RWPE1 (cell line): ENCODE measurements around the gene POU6F2.

Experiments used
- CTCF ChIA-PET: fragments of 350-600 bp; sonication (Branson Sonifier 250); formaldehyde crosslinking; extraction: SDS; loops from one replicate; lab custom pipeline; 2021; lab: Yijun Ruan, JAX
- POLR2A ChIA-PET: fragments of 400-600 bp; formaldehyde crosslinking; extraction: SDS; loops from one replicate; lab custom pipeline; 2020; ENCODE audit warnings: antibody characterized with exemption; ENCODE audit not compliant: low non-redundant PET; lab: Yijun Ruan, JAX
- DNase-seq: peaks from one replicate; pipeline ENCODE4 v3.0.0; 2012; ENCODE audit warnings: low spot score
- H3K27ac ChIP-seq: fragments of 450-650 bp; 2 replicates; pipeline ENCODE4 v1.5.1; 2017
- CTCF ChIP-seq: fragments of 450-650 bp; conservative IDR thresholded peaks from 2 replicates; pipeline ENCODE4 v1.5.1; 2017; ENCODE audit warnings: low read depth, mild to moderate bottlenecking

POU6F2 gene

GRCh38 chr7:39460486-39460885 is 482.8 kb downstream of the POU6F2 start:
- TF ChIP-seq CTCF: no peak
- no peak for DNase-seq
- ChIA-PET CTCF (no interaction called here), POLR2A (no interaction called here)
- H3K27ac ChIP-seq: no peak overlapping the region

GRCh38 chr7:39461263-39461820 is 483.6 kb downstream of the POU6F2 start:
- ChIA-PET POLR2A (no interaction called here), CTCF (no interaction called here)
- DNase-seq: no peak
- TF ChIP-seq CTCF: no peak
- H3K27ac ChIP-seq: no peak overlapping the region

- ChIA-PET POLR2A (no interaction called here), CTCF (interaction anchor here (0.7 to 1.6 kb wide), 3 partner anchors 9 to 531 kb away, joined by 5 to 6 read pairs (median 5); no protein-coding TSS in a partner anchor)
These were observed 485.5 kb downstream of the POU6F2 start for GRCh38 chr7:39463252-39463651.

GRCh38 chr7:39464350-39465054 is 486.8 kb downstream of the POU6F2 start:
- CTCF ChIA-PET: interaction anchor here (0.6 to 1.6 kb wide), 4 partner anchors 10 to 1163 kb away, joined by 3 to 5 read pairs (median 4); no protein-coding TSS in a partner anchor
- H3K27ac ChIP-seq: no peak overlapping the region
- no peak for DNase-seq
- POLR2A ChIA-PET: no interaction called here
- no peak for TF ChIP-seq CTCF

More at GRCh38 chr7:39463252-39463651, 485.5 kb downstream of the POU6F2 start:
- no peak for TF ChIP-seq CTCF
- no peak for DNase-seq
- H3K27ac ChIP-seq: no peak overlapping the region

- H3K27ac ChIP-seq: no peak overlapping the region
- TF ChIP-seq CTCF: peak; percentile 90
- ChIA-PET POLR2A (no interaction called here), CTCF (interaction anchor here (0.5 to 1.3 kb wide), 7 partner anchors 46 to 667 kb away, joined by 3 to 5 read pairs (median 3); no protein-coding TSS in a partner anchor)
- DNase-seq: peak; percentile 69
These were observed 487.6 kb downstream of the POU6F2 start for GRCh38 chr7:39465055-39465929.

- no peak for DNase-seq
- ChIA-PET POLR2A (no interaction called here), CTCF (interaction anchor here (0.6 to 1.2 kb wide), 7 partner anchors 13 to 697 kb away, joined by 3 to 7 read pairs (median 4); no protein-coding TSS in a partner anchor)
- H3K27ac ChIP-seq: no peak overlapping the region
- no peak for TF ChIP-seq CTCF
These were observed 490.6 kb downstream of the POU6F2 start for GRCh38 chr7:39468261-39468660.
